ENCODE results near the gene TINAGL1. TPM values are rescaled to one million over a fixed set of nuclear protein-coding genes. Genes with fewer than 3 reads are reported as not detected.

Gene TINAGL1
- total RNA-seq, 4 donors from 2014 or later = 152 to 368 (median 248) TPM

- Histone ChIP-seq H3K4me1 (peaks cover 0 to 80% (median 44%) of the 10 kb centered on the region in 3 donors), H3K27ac (peak overlapping the region; percentile 83 to 97 (median 93)), H3K9me3 (no peaks in the 10 kb centered on the region), H3K27me3 (no peaks in the 10 kb centered on the region), H3K4me3 (no peak overlapping the region), H3K36me3 (peaks cover 0 to 41% of the 10 kb centered on the region in 2 donors)
- TF ChIP-seq POLR2A (IDR thresholded peaks at IDR 0.05) (peak in 1 of 2 donors; percentile 8), EP300 (IDR thresholded peaks at IDR 0.05) (no peak), POLR2AphosphoS5 (IDR thresholded peaks at IDR 0.05) (peak; percentile 13), CTCF (IDR thresholded peaks at IDR 0.05) (peak in 3 of 4 experiments; percentile 64 to 67 (median 66))
- WGBS, 2 donors (ENCODE audit: low coverage in 1 of 2) = 63% methylated on average over 9 of the region's 14 CpGs; no CpG with 5 or more reads in 1 of the 2 donors
- ATAC-seq = peak; percentile 47
These were observed 11.6 kb downstream of the TINAGL1 start for GRCh38 chr1:31587720-31588423.

GRCh38 chr1:31588751-31589515 is 12.6 kb downstream of the TINAGL1 start:
- 0 to 66% methylated on average over 1 to 8 of the region's 62 CpGs for WGBS, 2 donors (ENCODE audit: low coverage in 1 of 2)
- peak; percentile 57 for ATAC-seq
- peaks cover 0 to 73% (median 35%) of the 10 kb centered on the region in 3 donors for H3K4me1 ChIP-seq
- no peaks in the 10 kb centered on the region for H3K9me3 ChIP-seq
- H3K36me3 ChIP-seq = peaks cover 0 to 31% of the 10 kb centered on the region in 2 donors
- no peaks in the 10 kb centered on the region for H3K27me3 ChIP-seq
- TF ChIP-seq CTCF (IDR thresholded peaks at IDR 0.05) = peak in 1 of 4 experiments; percentile 5
- no peak for TF ChIP-seq EP300 (IDR thresholded peaks at IDR 0.05)
- TF ChIP-seq POLR2AphosphoS5 (IDR thresholded peaks at IDR 0.05) = peak; percentile 11
- peak in 1 of 2 donors; percentile 28 for TF ChIP-seq POLR2A (IDR thresholded peaks at IDR 0.05)
- peak overlapping the region; percentile 35 to 56 for H3K4me3 ChIP-seq
- peak overlapping the region; percentile 83 to 97 (median 93) for H3K27ac ChIP-seq

GRCh38 chr1:31591425-31592093 is 15.2 kb downstream of the TINAGL1 start:
- TF ChIP-seq POLR2AphosphoS5 (IDR thresholded peaks at IDR 0.05) (peak; percentile 70), POLR2A (IDR thresholded peaks at IDR 0.05) (no peak)
- Histone ChIP-seq H3K36me3 (peaks cover 0 to 8% of the 10 kb centered on the region in 2 donors), H3K27me3 (no peaks in the 10 kb centered on the region), H3K9me3 (no peaks in the 10 kb centered on the region), H3K27ac (peak overlapping the region in 3 of 4 donors; percentile 85 to 97 (median 94)), H3K4me3 (no peak overlapping the region), H3K4me1 (peaks cover 0 to 47% (median 22%) of the 10 kb centered on the region in 3 donors)
- 37 to 52% methylated on average over 10 to 11 of the region's 11 CpGs for WGBS, 2 donors (ENCODE audit: low coverage in 1 of 2)
- ATAC-seq = peak; percentile 22

GRCh38 chr1:31592132-31592531 is 15.8 kb downstream of the TINAGL1 start:
- TF ChIP-seq POLR2A (IDR thresholded peaks at IDR 0.05) (no peak), CTCF (IDR thresholded peaks at IDR 0.05) (no peak), POLR2AphosphoS5 (IDR thresholded peaks at IDR 0.05) (no peak), EP300 (IDR thresholded peaks at IDR 0.05) (no peak)
- Histone ChIP-seq H3K27ac (peak overlapping the region in 3 of 4 donors; percentile 85 to 97 (median 94)), H3K4me1 (peaks cover 0 to 41% (median 17%) of the 10 kb centered on the region in 3 donors), H3K9me3 (no peaks in the 10 kb centered on the region), H3K4me3 (no peak overlapping the region), H3K36me3 (peaks cover 0 to 2% of the 10 kb centered on the region in 2 donors), H3K27me3 (no peaks in the 10 kb centered on the region)
- ATAC-seq = no peak

GRCh38 chr1:31593136-31593665 is 16.9 kb downstream of the TINAGL1 start:
- Histone ChIP-seq H3K9me3 (no peaks in the 10 kb centered on the region), H3K36me3 (no peaks in the 10 kb centered on the region), H3K27me3 (no peaks in the 10 kb centered on the region), H3K27ac (peak overlapping the region in 1 of 4 donors; percentile 97), H3K4me3 (no peak overlapping the region), H3K4me1 (peaks cover 0 to 30% (median 6%) of the 10 kb centered on the region in 3 donors)
- WGBS, 2 donors (ENCODE audit: low coverage in 1 of 2) = 73 to 76% methylated on average over 2 to 4 of the region's 5 CpGs
- no peak for ATAC-seq
- TF ChIP-seq POLR2A (IDR thresholded peaks at IDR 0.05) = no peak
- TF ChIP-seq CTCF (IDR thresholded peaks at IDR 0.05) = no peak

Data from gastroesophageal sphincter (tissue), 4 donors.